ENCODE data around the gene PODXL. TPM values are rescaled to one million over a fixed set of nuclear protein-coding genes. Genes with fewer than 3 reads are reported as not detected.

PODXL gene
- total RNA-seq, 6 experiments from 2014 or later: 10.4 to 23.2 (median 21.3) TPM

DNA sequence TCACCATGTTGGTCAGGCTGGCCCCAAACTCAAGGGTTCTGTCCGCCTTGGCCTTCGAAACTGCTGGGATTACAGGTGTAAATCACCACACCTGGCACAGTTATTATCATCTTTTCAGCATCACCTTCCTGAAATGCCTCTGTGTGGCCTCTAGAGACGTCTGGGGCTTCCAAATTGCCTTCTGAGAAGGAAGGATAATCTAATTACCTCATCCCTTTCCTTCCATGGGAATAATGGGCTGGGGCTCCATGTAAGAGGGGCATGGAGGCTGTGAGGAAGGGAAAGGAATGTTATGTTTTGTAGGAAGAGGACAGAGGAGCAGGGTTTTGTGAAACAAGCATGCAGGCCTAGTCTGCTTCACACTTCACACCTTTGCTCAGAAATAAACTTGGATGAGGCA lies 22.2 kb upstream of the PODXL start:
- no peak for DNase-seq
- TF ChIP-seq, protein P1, sequence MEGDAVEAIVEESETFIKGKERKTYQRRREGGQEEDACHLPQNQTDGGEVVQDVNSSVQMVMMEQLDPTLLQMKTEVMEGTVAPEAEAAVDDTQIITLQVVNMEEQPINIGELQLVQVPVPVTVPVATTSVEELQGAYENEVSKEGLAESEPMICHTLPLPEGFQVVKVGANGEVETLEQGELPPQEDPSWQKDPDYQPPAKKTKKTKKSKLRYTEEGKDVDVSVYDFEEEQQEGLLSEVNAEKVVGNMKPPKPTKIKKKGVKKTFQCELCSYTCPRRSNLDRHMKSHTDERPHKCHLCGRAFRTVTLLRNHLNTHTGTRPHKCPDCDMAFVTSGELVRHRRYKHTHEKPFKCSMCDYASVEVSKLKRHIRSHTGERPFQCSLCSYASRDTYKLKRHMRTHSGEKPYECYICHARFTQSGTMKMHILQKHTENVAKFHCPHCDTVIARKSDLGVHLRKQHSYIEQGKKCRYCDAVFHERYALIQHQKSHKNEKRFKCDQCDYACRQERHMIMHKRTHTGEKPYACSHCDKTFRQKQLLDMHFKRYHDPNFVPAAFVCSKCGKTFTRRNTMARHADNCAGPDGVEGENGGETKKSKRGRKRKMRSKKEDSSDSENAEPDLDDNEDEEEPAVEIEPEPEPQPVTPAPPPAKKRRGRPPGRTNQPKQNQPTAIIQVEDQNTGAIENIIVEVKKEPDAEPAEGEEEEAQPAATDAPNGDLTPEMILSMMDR (IDR thresholded peaks at IDR 0.05): no peak
- Mint-ChIP-seq H3K27ac (no peak overlapping the region), H3K36me3 (ENCODE audit: low read depth) (no peaks in the 10 kb centered on the region), H3K4me1 (ENCODE audit: low read depth) (peaks cover 8% of the 10 kb centered on the region), H3K27me3 (ENCODE audit: insufficient read depth) (peaks cover 11% of the 10 kb centered on the region), H3K4me3 (no peak overlapping the region), H3K9me3 (no peaks in the 10 kb centered on the region)

DNA sequence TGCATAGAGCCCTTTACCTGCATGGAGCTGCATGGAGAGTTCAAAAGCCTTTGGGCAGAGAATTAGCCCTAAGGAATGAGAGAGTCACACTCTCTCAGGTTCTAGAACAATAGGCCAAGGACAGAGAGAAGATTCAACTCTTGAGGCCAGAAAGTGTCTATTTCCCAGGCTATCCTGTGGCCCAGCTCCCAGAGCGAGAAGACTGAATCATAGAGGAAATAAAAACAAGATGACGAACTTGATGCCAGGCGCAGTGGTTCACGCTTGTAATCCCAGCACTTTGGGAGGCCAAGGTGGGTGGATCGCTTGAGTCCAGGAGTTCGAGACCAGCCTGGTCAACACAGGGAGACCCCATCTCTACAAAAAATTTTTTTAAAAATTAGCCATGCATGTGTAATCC lies 18.3 kb upstream of the PODXL start:
- TF ChIP-seq, protein P1 (IDR thresholded peaks at IDR 0.05): no peak
- H3K27ac Mint-ChIP-seq: no peak overlapping the region
- no peak overlapping the region for H3K4me3 Mint-ChIP-seq
- no peaks in the 10 kb centered on the region for H3K9me3 Mint-ChIP-seq
- H3K4me1 Mint-ChIP-seq (ENCODE audit: low read depth): peaks cover 8% of the 10 kb centered on the region
- peaks cover 17% of the 10 kb centered on the region for H3K27me3 Mint-ChIP-seq (ENCODE audit: insufficient read depth)
- H3K36me3 Mint-ChIP-seq (ENCODE audit: low read depth): no peaks in the 10 kb centered on the region
- DNase-seq: peak; percentile 51

DNA sequence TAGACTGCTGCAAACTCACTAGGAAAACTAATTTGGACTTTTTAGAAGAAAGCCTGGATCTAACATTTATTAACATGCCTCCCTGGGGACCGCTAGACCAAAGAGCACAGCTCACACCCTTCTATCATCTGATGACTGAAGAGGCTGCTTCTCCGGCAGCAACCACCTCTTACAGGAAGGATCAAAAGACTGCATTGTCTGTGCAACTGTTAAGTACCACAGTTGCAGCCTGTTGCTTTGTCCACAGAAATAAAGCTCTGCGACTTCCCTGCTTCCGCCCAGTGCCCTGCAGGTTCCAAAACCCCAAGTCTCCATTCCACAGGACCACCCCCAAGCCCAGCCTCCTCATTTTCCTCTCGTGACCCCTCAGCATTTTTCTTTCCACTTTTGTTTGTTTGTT lies 14.0 kb upstream of the PODXL start:
- Mint-ChIP-seq H3K4me3 (no peak overlapping the region), H3K36me3 (ENCODE audit: low read depth) (no peaks in the 10 kb centered on the region), H3K4me1 (ENCODE audit: low read depth) (peaks cover 8% of the 10 kb centered on the region), H3K27me3 (ENCODE audit: insufficient read depth) (peaks cover 20% of the 10 kb centered on the region), H3K27ac (no peak overlapping the region), H3K9me3 (no peaks in the 10 kb centered on the region)
- TF ChIP-seq, protein P1 (IDR thresholded peaks at IDR 0.05): no peak
- DNase-seq: no peak

DNA sequence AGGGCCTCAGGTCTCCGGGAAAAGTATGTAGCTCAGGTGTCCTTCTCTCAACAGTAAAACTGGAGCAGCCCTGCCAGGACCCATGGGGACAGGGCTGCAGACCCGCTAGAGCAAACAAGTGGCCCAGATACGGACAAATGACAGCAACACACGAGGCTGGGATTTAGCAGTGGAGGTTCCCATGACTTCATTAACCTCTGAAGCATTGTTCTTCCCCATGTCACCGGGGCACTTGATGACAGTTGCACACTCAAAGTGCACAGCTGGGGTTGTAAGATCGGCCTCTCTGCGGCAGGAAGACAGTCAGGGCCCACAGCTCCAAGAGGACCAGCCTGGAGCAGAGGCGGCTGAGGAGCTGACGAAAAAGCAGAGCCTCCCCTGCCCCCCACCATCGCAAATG lies 12.5 kb upstream of the PODXL start:
- Mint-ChIP-seq H3K9me3 (no peaks in the 10 kb centered on the region), H3K27me3 (ENCODE audit: insufficient read depth) (peaks cover 14% of the 10 kb centered on the region), H3K4me3 (no peak overlapping the region), H3K27ac (no peak overlapping the region), H3K36me3 (ENCODE audit: low read depth) (no peaks in the 10 kb centered on the region), H3K4me1 (ENCODE audit: low read depth) (no peaks in the 10 kb centered on the region)
- no peak for DNase-seq
- TF ChIP-seq, protein P1 (IDR thresholded peaks at IDR 0.05): no peak

DNA sequence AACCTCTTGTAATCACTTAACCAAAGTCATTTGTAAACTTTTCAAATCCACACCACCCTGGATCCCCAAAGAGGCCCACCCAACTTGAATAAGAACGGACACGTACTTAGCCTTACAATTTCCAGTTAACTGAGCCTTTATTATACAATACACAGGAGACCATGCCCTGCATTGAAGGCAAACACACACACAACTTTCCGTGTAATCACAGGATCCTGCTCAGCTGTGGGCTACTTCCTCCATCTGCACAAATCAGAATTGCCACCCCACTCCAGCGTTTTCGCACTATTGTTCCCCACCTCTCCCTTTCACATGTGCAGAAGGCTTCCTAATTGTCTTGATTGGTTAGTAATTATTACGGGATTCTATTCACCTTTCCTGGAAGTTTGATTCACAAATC lies 12.1 kb upstream of the PODXL start:
- H3K36me3 Mint-ChIP-seq (ENCODE audit: low read depth): no peaks in the 10 kb centered on the region
- no peak for DNase-seq
- H3K27me3 Mint-ChIP-seq (ENCODE audit: insufficient read depth): peaks cover 15% of the 10 kb centered on the region
- H3K27ac Mint-ChIP-seq: no peak overlapping the region
- no peaks in the 10 kb centered on the region for H3K4me1 Mint-ChIP-seq (ENCODE audit: low read depth)
- TF ChIP-seq, protein P1 (IDR thresholded peaks at IDR 0.05): no peak
- no peaks in the 10 kb centered on the region for H3K9me3 Mint-ChIP-seq
- H3K4me3 Mint-ChIP-seq: no peak overlapping the region

DNA sequence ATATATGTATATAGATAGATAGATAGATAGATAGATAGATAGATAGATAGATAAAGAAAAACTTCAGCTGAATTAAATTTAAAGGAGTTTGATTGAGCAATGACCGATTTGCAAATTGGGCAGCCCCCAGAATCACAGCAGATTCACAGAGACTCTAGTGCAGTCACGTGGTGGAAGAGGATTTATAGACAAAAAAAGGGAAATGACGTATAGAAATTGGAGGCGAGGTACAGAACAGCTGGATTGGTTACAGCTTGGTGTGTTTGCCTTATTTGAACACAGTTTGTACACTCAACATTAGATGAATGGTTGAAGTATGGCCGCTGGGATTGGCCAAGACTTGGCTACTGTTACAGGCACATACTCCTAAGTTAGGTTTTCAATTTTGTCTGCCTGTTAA lies 8.2 kb upstream of the PODXL start:
- Mint-ChIP-seq H3K27me3 (ENCODE audit: insufficient read depth) (peaks cover 8% of the 10 kb centered on the region), H3K27ac (no peak overlapping the region), H3K4me1 (ENCODE audit: low read depth) (no peaks in the 10 kb centered on the region), H3K36me3 (ENCODE audit: low read depth) (no peaks in the 10 kb centered on the region), H3K4me3 (no peak overlapping the region), H3K9me3 (no peaks in the 10 kb centered on the region; the same call in 1 of the 2 replicates)
- TF ChIP-seq, protein P1 (IDR thresholded peaks at IDR 0.05): no peak
- DNase-seq: no peak
